Loucy (cell line): Measurements from ENCODE around the gene CFAP100.

Source experiments
- H2AFZ ChIP-seq: fragments of 200-600 bp; sonication (generic); 2 replicates; pipeline ENCODE4 v1.6.0; 2016; ENCODE audit warnings: antibody characterized with exemption, mild to moderate bottlenecking, low read length, moderate library complexity
- H3F3A ChIP-seq: fragments of 200-600 bp; 2 replicates; pipeline ENCODE4 v1.6.0; 2016; ENCODE audit warnings: antibody characterized with exemption, low read depth, mild to moderate bottlenecking
- H3K27me3 ChIP-seq: fragments of 200-600 bp; sonication (generic); 2 replicates; pipeline ENCODE4 v1.6.1; 2014; ENCODE audit warnings: low read length, mild to moderate bottlenecking; ENCODE audit not compliant: insufficient read depth, poor library complexity, severe bottlenecking
- H3K36me3 ChIP-seq: fragments of 200-600 bp; sonication (generic); 2 replicates; pipeline ENCODE4 v1.6.1; 2016; ENCODE audit warnings: low read length; ENCODE audit not compliant: insufficient read depth
- H3K4me1 ChIP-seq: fragments of 200-600 bp; sonication (generic); 2 replicates; pipeline ENCODE4 v1.5.1; 2014; ENCODE audit warnings: low read length, mild to moderate bottlenecking; ENCODE audit not compliant: insufficient read depth, poor library complexity, severe bottlenecking
- H3K4me2 ChIP-seq: fragments of 200-600 bp; sonication (generic); 2 replicates; pipeline ENCODE4 v1.6.0; 2014; ENCODE audit warnings: antibody characterized with exemption, low read length, low read depth, mild to moderate bottlenecking; ENCODE audit not compliant: poor library complexity, severe bottlenecking
- H3K4me3 ChIP-seq: fragments of 200-600 bp; sonication (generic); 2 replicates; pipeline ENCODE4 v1.5.1; 2014; ENCODE audit warnings: low read length, mild to moderate bottlenecking, mixed read lengths; ENCODE audit not compliant: poor library complexity, severe bottlenecking
- H3K79me2 ChIP-seq: fragments of 200-600 bp; sonication (generic); 2 replicates; pipeline ENCODE4 v1.6.1; 2014; ENCODE audit warnings: low read length; ENCODE audit not compliant: insufficient read depth
- H3K9ac ChIP-seq: fragments of 200-600 bp; sonication (generic); 2 replicates; pipeline ENCODE4 v1.6.0; 2014; ENCODE audit warnings: mild to moderate bottlenecking, low read depth, low read length, moderate library complexity; ENCODE audit not compliant: poor library complexity, severe bottlenecking
- H3K9me2 ChIP-seq: fragments of 200-600 bp; sonication (generic); replicated peaks from 2 replicates; pipeline ENCODE4 v1.6.1; 2016; ENCODE audit warnings: low read depth, low read length, mixed read lengths
- H3K9me3 ChIP-seq: fragments of 200-600 bp; sonication (generic); 2 replicates; pipeline ENCODE4 v1.6.1; 2014; ENCODE audit warnings: mild to moderate bottlenecking, antibody characterized with exemption, low read length, low read depth; ENCODE audit not compliant: insufficient read depth
- H4K20me1 ChIP-seq: fragments of 200-600 bp; sonication (generic); 2 replicates; pipeline ENCODE4 v1.6.0; 2014; ENCODE audit warnings: antibody characterized with exemption, low read length, mild to moderate bottlenecking; ENCODE audit not compliant: insufficient read depth, poor library complexity, severe bottlenecking
- CTCF ChIP-seq: fragments of 200-600 bp; sonication (generic); conservative IDR thresholded peaks from 2 replicates; pipeline ENCODE4 v1.5.1; 2014; ENCODE audit warnings: mild to moderate bottlenecking, antibody characterized with exemption, low read length
- EZH2phosphoT487 ChIP-seq: fragments of 200-600 bp; IDR thresholded peaks from 2 replicates; pipeline ENCODE4 v1.6.1; 2018; ENCODE audit warnings: antibody characterized with exemption, mild to moderate bottlenecking, moderate library complexity, borderline replicate concordance

Gene CFAP100

GRCh38 chr3:126360714-126361060 is 34.0 kb upstream of the CFAP100 start:
- Histone ChIP-seq H3K27me3 (no peaks in the 10 kb centered on the region), H3K79me2 (no peaks in the 10 kb centered on the region)

GRCh38 chr3:126361211-126361610 is 33.5 kb upstream of the CFAP100 start:
- Histone ChIP-seq H3K4me3 (no peak overlapping the region), H3K4me1 (peaks cover 33% of the 10 kb centered on the region), H3K36me3 (no peaks in the 10 kb centered on the region), H3K9me3 (no peaks in the 10 kb centered on the region), H3K79me2 (no peaks in the 10 kb centered on the region), H4K20me1 (no peaks in the 10 kb centered on the region), H3K9me2 (no peaks in the 10 kb centered on the region), H3K9ac (no peak overlapping the region), H3K4me2 (no peak overlapping the region), H3K27me3 (no peaks in the 10 kb centered on the region), H2AFZ (no peak overlapping the region), H3F3A (no peaks in the 10 kb centered on the region)
- no peak for TF ChIP-seq EZH2phosphoT487
- TF ChIP-seq CTCF: no peak

More at GRCh38 chr3:126360714-126361060, 34.0 kb upstream of the CFAP100 start:
- no peaks in the 10 kb centered on the region for H3K9me3 ChIP-seq
- no peak overlapping the region for H2AFZ ChIP-seq
- H3K9ac ChIP-seq: no peak overlapping the region
- no peaks in the 10 kb centered on the region for H3K36me3 ChIP-seq
- no peak overlapping the region for H3K4me2 ChIP-seq
- H4K20me1 ChIP-seq: no peaks in the 10 kb centered on the region
- no peak for TF ChIP-seq EZH2phosphoT487
- TF ChIP-seq CTCF: no peak
- peaks cover 27% of the 10 kb centered on the region for H3K4me1 ChIP-seq
- H3F3A ChIP-seq: no peaks in the 10 kb centered on the region
- H3K9me2 ChIP-seq: no peaks in the 10 kb centered on the region
- no peak overlapping the region for H3K4me3 ChIP-seq

- H3K9me2 ChIP-seq: no peaks in the 10 kb centered on the region
- H3K4me2 ChIP-seq: no peak overlapping the region
- H3K4me1 ChIP-seq: peaks cover 33% of the 10 kb centered on the region
- no peaks in the 10 kb centered on the region for H3K9me3 ChIP-seq
- no peak overlapping the region for H2AFZ ChIP-seq
- H3K9ac ChIP-seq: no peak overlapping the region
- TF ChIP-seq EZH2phosphoT487 (no peak), CTCF (no peak)
- H3F3A ChIP-seq: no peaks in the 10 kb centered on the region
- H3K79me2 ChIP-seq: no peaks in the 10 kb centered on the region
- no peaks in the 10 kb centered on the region for H3K36me3 ChIP-seq
- no peak overlapping the region for H3K4me3 ChIP-seq
- H3K27me3 ChIP-seq: no peaks in the 10 kb centered on the region
- no peaks in the 10 kb centered on the region for H4K20me1 ChIP-seq
Observed at GRCh38 chr3:126364130-126364695, 30.5 kb upstream of the CFAP100 start.
